ENCODE results near the gene DCDC2C. TPM values are rescaled to one million over a fixed set of nuclear protein-coding genes. Genes with fewer than 3 reads are reported as not detected.
A peak's percentile ranks its signal among the peaks of the same experiment; 100 is the strongest.

DCDC2C gene
- total RNA-seq, 2 donors from 2014 or later: not detected

DNA sequence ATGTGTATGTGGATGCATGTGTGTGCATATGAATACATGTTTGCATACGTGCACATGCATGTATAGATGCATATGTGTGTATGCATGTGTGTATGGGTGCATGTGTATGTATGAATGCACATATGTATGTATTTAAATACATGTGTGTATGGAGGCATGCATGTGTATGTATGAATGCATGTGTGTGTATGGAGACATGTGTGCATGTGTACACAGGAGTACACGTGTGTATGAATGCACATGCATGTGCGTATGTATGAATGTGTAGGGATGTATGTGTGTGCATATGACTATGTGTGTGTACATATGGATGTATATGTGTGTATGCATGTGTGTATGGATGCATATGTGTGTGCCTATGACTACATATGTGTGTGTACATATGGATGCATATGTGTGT is 51.9 kb downstream of the DCDC2C start:
- Mint-ChIP-seq H3K4me1 (no peaks in the 10 kb centered on the region), H3K27ac (no peak overlapping the region), H3K27me3 (ENCODE audit: insufficient read depth) (peaks cover 2% of the 10 kb centered on the region), H3K4me3 (no peak overlapping the region), H3K36me3 (ENCODE audit: low read depth) (no peaks in the 10 kb centered on the region), H3K9me3 (no peaks in the 10 kb centered on the region)
- no peaks in the 10 kb centered on the region for H3K27me3 ChIP-seq (ENCODE audit: control insufficient read depth, insufficient read depth, low read length, poor library complexity, severe bottlenecking)
- no peak overlapping the region for H3K27ac ChIP-seq (ENCODE audit: low read depth, low read length)
- no peak overlapping the region for H3K9ac ChIP-seq (ENCODE audit: extremely low read depth, low read length, poor library complexity, severe bottlenecking)
- no peaks in the 10 kb centered on the region for H3K9me3 ChIP-seq (ENCODE audit: control insufficient read depth, low read length)
- H3K4me1 ChIP-seq (ENCODE audit: control insufficient read depth, insufficient read depth, low read length): no peaks in the 10 kb centered on the region
- TF ChIP-seq, protein P1, sequence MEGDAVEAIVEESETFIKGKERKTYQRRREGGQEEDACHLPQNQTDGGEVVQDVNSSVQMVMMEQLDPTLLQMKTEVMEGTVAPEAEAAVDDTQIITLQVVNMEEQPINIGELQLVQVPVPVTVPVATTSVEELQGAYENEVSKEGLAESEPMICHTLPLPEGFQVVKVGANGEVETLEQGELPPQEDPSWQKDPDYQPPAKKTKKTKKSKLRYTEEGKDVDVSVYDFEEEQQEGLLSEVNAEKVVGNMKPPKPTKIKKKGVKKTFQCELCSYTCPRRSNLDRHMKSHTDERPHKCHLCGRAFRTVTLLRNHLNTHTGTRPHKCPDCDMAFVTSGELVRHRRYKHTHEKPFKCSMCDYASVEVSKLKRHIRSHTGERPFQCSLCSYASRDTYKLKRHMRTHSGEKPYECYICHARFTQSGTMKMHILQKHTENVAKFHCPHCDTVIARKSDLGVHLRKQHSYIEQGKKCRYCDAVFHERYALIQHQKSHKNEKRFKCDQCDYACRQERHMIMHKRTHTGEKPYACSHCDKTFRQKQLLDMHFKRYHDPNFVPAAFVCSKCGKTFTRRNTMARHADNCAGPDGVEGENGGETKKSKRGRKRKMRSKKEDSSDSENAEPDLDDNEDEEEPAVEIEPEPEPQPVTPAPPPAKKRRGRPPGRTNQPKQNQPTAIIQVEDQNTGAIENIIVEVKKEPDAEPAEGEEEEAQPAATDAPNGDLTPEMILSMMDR (conservative IDR thresholded peaks at IDR 0.05): no peak
- 89 to 97% methylated on average over 3 of the region's 3 CpGs for WGBS, 2 experiments (ENCODE audit: insufficient coverage in 1 of 2, insufficient read length in 1 of 2)
- no peak overlapping the region for H3K4me3 ChIP-seq (ENCODE audit: low read length)
- H3K36me3 ChIP-seq (ENCODE audit: control insufficient read depth, insufficient read depth, low read length): no peaks in the 10 kb centered on the region
- DNase-seq: no peak

DNA sequence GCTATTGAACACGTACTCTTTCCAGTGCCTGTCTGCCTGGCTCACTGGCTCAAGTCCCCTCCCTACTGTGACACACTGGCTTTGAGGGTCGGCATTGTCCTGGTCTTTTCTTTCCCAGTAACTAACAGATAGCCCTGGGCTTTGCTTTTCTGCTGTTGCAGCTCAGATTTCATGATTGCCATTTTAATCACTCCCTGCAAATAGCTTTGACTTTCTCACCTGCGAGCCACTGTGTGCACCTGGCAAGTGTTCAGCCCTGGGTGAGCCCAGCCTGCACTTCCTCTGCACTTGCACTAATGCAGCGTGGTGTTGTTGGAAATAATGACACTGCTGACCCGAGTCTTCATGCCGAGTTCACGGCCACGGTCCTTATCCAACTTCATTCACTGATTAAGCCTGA is 52.9 kb downstream of the DCDC2C start:
- Histone ChIP-seq H3K27ac (ENCODE audit: low read depth, low read length) (no peak overlapping the region), H3K4me1 (ENCODE audit: control insufficient read depth, insufficient read depth, low read length) (no peaks in the 10 kb centered on the region), H3K36me3 (ENCODE audit: control insufficient read depth, insufficient read depth, low read length) (no peaks in the 10 kb centered on the region), H3K4me3 (ENCODE audit: low read length) (no peak overlapping the region), H3K9me3 (ENCODE audit: control insufficient read depth, low read length) (no peaks in the 10 kb centered on the region), H3K9ac (ENCODE audit: extremely low read depth, low read length, poor library complexity, severe bottlenecking) (no peak overlapping the region), H3K27me3 (ENCODE audit: control insufficient read depth, insufficient read depth, low read length, poor library complexity, severe bottlenecking) (no peaks in the 10 kb centered on the region)
- Mint-ChIP-seq H3K4me3 (no peak overlapping the region), H3K27ac (no peak overlapping the region), H3K4me1 (no peaks in the 10 kb centered on the region), H3K9me3 (no peaks in the 10 kb centered on the region), H3K27me3 (ENCODE audit: insufficient read depth) (peaks cover 2% of the 10 kb centered on the region), H3K36me3 (ENCODE audit: low read depth) (no peaks in the 10 kb centered on the region)
- TF ChIP-seq, protein P1 (conservative IDR thresholded peaks at IDR 0.05): no peak
- peak; percentile 39 for DNase-seq
- 82 to 92% methylated on average over 3 to 8 of the region's 8 CpGs for WGBS, 2 experiments (ENCODE audit: insufficient coverage in 1 of 2, insufficient read length in 1 of 2)

DNA sequence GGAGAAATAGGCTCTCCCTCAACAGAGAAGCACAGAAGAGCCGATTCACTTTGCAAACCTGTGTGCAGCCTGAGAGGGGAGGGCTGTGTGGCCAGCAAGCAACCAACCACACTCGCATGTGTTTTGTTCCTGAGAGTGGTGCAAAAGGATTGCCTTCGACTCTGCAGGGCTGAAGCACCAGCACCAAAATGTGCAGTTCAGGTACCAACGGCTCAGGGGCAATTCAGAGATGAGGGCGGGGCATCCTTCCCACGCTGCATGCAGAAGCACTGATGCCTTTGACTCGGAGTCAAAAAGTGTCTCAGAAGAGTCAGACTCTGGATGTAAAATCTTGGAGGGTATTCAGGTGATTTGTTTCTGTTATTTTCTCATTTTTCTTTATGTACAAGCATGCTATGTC is 55.5 kb downstream of the DCDC2C start:
- no peak overlapping the region for H3K4me3 ChIP-seq (ENCODE audit: low read length)
- Mint-ChIP-seq H3K4me3 (no peak overlapping the region), H3K36me3 (ENCODE audit: low read depth) (no peaks in the 10 kb centered on the region), H3K27me3 (ENCODE audit: insufficient read depth) (peaks cover 2% of the 10 kb centered on the region), H3K9me3 (peaks cover 4% of the 10 kb centered on the region), H3K27ac (no peak overlapping the region), H3K4me1 (no peaks in the 10 kb centered on the region)
- H3K9ac ChIP-seq (ENCODE audit: extremely low read depth, low read length, poor library complexity, severe bottlenecking): no peak overlapping the region
- H3K27ac ChIP-seq (ENCODE audit: low read depth, low read length): no peak overlapping the region
- no peaks in the 10 kb centered on the region for H3K4me1 ChIP-seq (ENCODE audit: control insufficient read depth, insufficient read depth, low read length)
- TF ChIP-seq, protein P1 (conservative IDR thresholded peaks at IDR 0.05): no peak
- WGBS, 2 experiments (ENCODE audit: insufficient coverage in 1 of 2, insufficient read length in 1 of 2): 91 to 93% methylated on average over 4 to 7 of the region's 7 CpGs
- no peaks in the 10 kb centered on the region for H3K27me3 ChIP-seq (ENCODE audit: control insufficient read depth, insufficient read depth, low read length, poor library complexity, severe bottlenecking)
- H3K9me3 ChIP-seq (ENCODE audit: control insufficient read depth, low read length): no peaks in the 10 kb centered on the region
- H3K36me3 ChIP-seq (ENCODE audit: control insufficient read depth, insufficient read depth, low read length): no peaks in the 10 kb centered on the region
- DNase-seq: peak; percentile 34
